ENCODE data around the gene SLC38A2. TPM values are rescaled to one million over a fixed set of nuclear protein-coding genes. Genes with fewer than 3 reads are reported as not detected.

The SLC38A2 gene
- total RNA-seq, 1 donor from 2014 or later: 291 TPM

DNA sequence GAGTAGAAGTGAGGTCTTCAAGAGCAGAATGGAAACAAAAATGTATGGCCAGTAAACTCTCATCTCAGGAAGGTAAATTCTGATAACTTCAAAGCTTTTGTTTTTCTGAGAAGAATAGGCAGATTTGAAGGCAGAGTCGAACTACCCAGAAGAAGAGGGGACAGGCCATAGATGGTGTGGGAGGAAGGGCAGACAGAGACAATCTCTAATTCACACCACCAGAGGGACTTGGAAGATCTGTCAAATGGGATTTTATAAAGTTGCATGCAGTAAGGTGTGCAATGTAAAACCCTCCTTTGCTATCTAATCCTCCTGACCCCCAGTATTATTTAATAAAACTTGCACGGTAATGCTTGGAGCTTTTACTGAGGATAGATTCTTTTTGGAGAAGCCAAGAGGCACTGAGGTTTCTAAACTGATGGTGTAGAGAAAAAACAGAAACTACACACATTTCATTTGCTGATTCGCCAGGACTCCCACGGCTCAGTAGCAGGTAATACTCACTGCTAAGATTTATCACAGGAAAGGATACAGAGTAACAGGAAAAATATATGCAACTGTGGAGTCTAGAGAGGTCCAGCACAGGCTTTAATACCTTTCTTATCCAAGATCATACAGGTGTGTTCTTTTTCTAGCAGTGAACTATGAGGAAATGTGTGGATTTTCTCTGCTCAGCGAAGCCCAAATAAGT lies 18.3 kb downstream of the SLC38A2 start:
- DNase-seq (ENCODE audit: low read depth): no peak
- Histone ChIP-seq H3K27me3 (ENCODE audit: control insufficient read depth, insufficient read depth, low read length) (no peaks in the 10 kb centered on the region), H3K4me3 (ENCODE audit: low read depth, low read length) (no peak overlapping the region), H3K36me3 (ENCODE audit: control insufficient read depth, insufficient read depth, low read length) (no peaks in the 10 kb centered on the region)
- TF ChIP-seq CTCF (IDR thresholded peaks at IDR 0.05; ENCODE audit: insufficient read depth, low read length, poor library complexity, severe bottlenecking): no peak

- TF ChIP-seq CTCF (IDR thresholded peaks at IDR 0.05; ENCODE audit: insufficient read depth, low read length, poor library complexity, severe bottlenecking): no peak
- H3K27me3 ChIP-seq (ENCODE audit: control insufficient read depth, insufficient read depth, low read length): no peaks in the 10 kb centered on the region
- H3K4me3 ChIP-seq (ENCODE audit: low read depth, low read length): no peak overlapping the region
- no peaks in the 10 kb centered on the region for H3K36me3 ChIP-seq (ENCODE audit: control insufficient read depth, insufficient read depth, low read length)
- DNase-seq (ENCODE audit: low read depth): no peak
Measured at GRCh38 chr12:46351886-46352650, 20.5 kb downstream of the SLC38A2 start.

GRCh38 chr12:46351138-46351537 lies 21.4 kb downstream of the SLC38A2 start:
- Histone ChIP-seq H3K36me3 (ENCODE audit: control insufficient read depth, insufficient read depth, low read length) (no peaks in the 10 kb centered on the region), H3K27me3 (ENCODE audit: control insufficient read depth, insufficient read depth, low read length) (no peaks in the 10 kb centered on the region), H3K4me3 (ENCODE audit: low read depth, low read length) (no peak overlapping the region)
- no peak for DNase-seq (ENCODE audit: low read depth)
- TF ChIP-seq CTCF (IDR thresholded peaks at IDR 0.05; ENCODE audit: insufficient read depth, low read length, poor library complexity, severe bottlenecking): no peak

DNA sequence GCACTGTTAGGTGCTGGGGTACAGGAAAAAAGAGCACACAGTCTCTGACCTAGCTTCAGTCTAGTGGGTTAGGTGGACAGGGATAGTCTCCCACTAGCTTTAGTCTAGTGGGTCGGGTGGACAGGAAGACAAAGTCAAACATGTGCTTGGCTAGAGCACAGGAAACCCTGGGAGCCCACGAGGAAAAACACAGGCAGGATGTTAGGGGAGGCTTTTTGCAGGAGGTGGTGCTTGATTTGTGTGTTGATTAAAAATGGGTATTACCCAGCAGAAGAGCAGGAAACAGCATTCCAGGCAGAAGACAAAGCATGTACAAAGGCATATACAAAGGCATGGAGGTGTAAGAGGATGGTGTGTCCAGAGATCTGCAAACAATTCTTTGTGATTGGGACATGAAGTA lies 23.3 kb downstream of the SLC38A2 start:
- DNase-seq (ENCODE audit: low read depth): no peak
- Histone ChIP-seq H3K36me3 (ENCODE audit: control insufficient read depth, insufficient read depth, low read length) (no peaks in the 10 kb centered on the region), H3K27me3 (ENCODE audit: control insufficient read depth, insufficient read depth, low read length) (no peaks in the 10 kb centered on the region), H3K4me3 (ENCODE audit: low read depth, low read length) (no peak overlapping the region)
- TF ChIP-seq CTCF (IDR thresholded peaks at IDR 0.05; ENCODE audit: insufficient read depth, low read length, poor library complexity, severe bottlenecking): no peak

- no peak for TF ChIP-seq CTCF (IDR thresholded peaks at IDR 0.05; ENCODE audit: insufficient read depth, low read length, poor library complexity, severe bottlenecking)
- no peaks in the 10 kb centered on the region for H3K36me3 ChIP-seq (ENCODE audit: control insufficient read depth, insufficient read depth, low read length)
- no peak for DNase-seq (ENCODE audit: low read depth)
- no peaks in the 10 kb centered on the region for H3K27me3 ChIP-seq (ENCODE audit: control insufficient read depth, insufficient read depth, low read length)
- H3K4me3 ChIP-seq (ENCODE audit: low read depth, low read length): no peak overlapping the region
Measured at GRCh38 chr12:46343118-46343852, 29.3 kb downstream of the SLC38A2 start.
